HEK293 (cell line): ENCODE measurements around the gene DLGAP4.

Experiments
- CTCF ChIA-PET: fragments of 350-600 bp; formaldehyde crosslinking; extraction: SDS; loops from one replicate; lab custom pipeline; 2021; ENCODE audit warnings: antibody characterized with exemption; lab: Yijun Ruan, JAX
- POLR2A ChIA-PET: fragments of 300-600 bp; formaldehyde crosslinking; extraction: SDS; loops from one replicate; lab custom pipeline; 2020; ENCODE audit warnings: antibody characterized with exemption, inconsistent platforms; lab: Yijun Ruan, JAX
- H3K27ac ChIP-seq: fragments of 200-500 bp; sonication (Bioruptor generic); 2 replicates; pipeline ENCODE4 v1.5.1; 2014; ENCODE audit warnings: low read depth, low read length, control low read depth, inconsistent platforms; ENCODE audit errors: extremely low read depth
- H3K36me3 ChIP-seq, 2 experiments: fragments of 200-500 bp in 1 of 2; sonication (Bioruptor generic) in 1 of 2; 1 replicate in 1 of 2; 2 replicates in 1 of 2; pipeline ENCODE4 v1.5.1; 2014 to 2017; ENCODE audit warnings: inconsistent platforms in 2 of 2, low read length in 2 of 2; ENCODE audit not compliant: control insufficient read depth in 2 of 2, insufficient read depth in 1 of 2
- H3K4me1 ChIP-seq: fragments of 200-500 bp; sonication (Bioruptor generic); 2 replicates; pipeline ENCODE4 v1.5.1; 2014; ENCODE audit warnings: mild to moderate bottlenecking, low read length, inconsistent platforms; ENCODE audit not compliant: control insufficient read depth, insufficient read depth
- H3K4me3 ChIP-seq: 2 replicates; pipeline ENCODE4 v1.5.1; 2011; ENCODE audit warnings: low read depth, mild to moderate bottlenecking, control low read depth, low read length, moderate library complexity
- H3K9me3 ChIP-seq: fragments of 200-500 bp; sonication (Bioruptor generic); 2 replicates; pipeline ENCODE4 v1.5.1; 2014; ENCODE audit warnings: low read depth, low read length, inconsistent platforms; ENCODE audit not compliant: control insufficient read depth, insufficient read depth
- BCL11A ChIP-seq: fragments of 450-650 bp; formaldehyde crosslinking; IDR thresholded peaks from 2 replicates; pipeline ENCODE4 v1.5.1; 2016; ENCODE audit warnings: low read depth, missing biosample characterization, missing genetic modification characterization
- FEZF1 ChIP-seq: fragments of 450-650 bp; formaldehyde crosslinking; IDR thresholded peaks from 2 replicates; pipeline ENCODE4 v1.5.1; 2016; ENCODE audit warnings: missing biosample characterization, missing genetic modification characterization
- GLI4 ChIP-seq: fragments of 450-650 bp; formaldehyde crosslinking; IDR thresholded peaks from 2 replicates; pipeline ENCODE4 v1.5.1; 2016; ENCODE audit warnings: missing biosample characterization, missing genetic modification characterization
- KLF16 ChIP-seq: fragments of 450-650 bp; formaldehyde crosslinking; IDR thresholded peaks from 2 replicates; pipeline ENCODE4 v1.5.1; 2017; ENCODE audit warnings: missing biosample characterization, missing genetic modification characterization
- KLF7 ChIP-seq: fragments of 450-650 bp; formaldehyde crosslinking; IDR thresholded peaks from 2 replicates; pipeline ENCODE4 v1.5.1; 2016; ENCODE audit warnings: missing biosample characterization, missing genetic modification characterization, borderline replicate concordance
- REPIN1 ChIP-seq: fragments of 450-650 bp; formaldehyde crosslinking; IDR thresholded peaks from 2 replicates; pipeline ENCODE4 v1.5.1; 2017; ENCODE audit warnings: missing biosample characterization, missing genetic modification characterization, low read depth
- YY2 ChIP-seq: fragments of 450-650 bp; formaldehyde crosslinking; IDR thresholded peaks from 2 replicates; pipeline ENCODE4 v1.5.1; 2016; ENCODE audit warnings: missing biosample characterization, missing genetic modification characterization
- ZBTB11 ChIP-seq: fragments of 450-650 bp; formaldehyde crosslinking; conservative IDR thresholded peaks from 2 replicates; pipeline ENCODE4 v1.5.1; 2016; ENCODE audit warnings: low read depth, missing biosample characterization, missing genetic modification characterization
- ZFP69B ChIP-seq: fragments of 450-650 bp; formaldehyde crosslinking; IDR thresholded peaks from 2 replicates; pipeline ENCODE4 v1.5.1; 2016; ENCODE audit warnings: missing biosample characterization, missing genetic modification characterization
- ZNF140 ChIP-seq: fragments of 450-650 bp; formaldehyde crosslinking; IDR thresholded peaks from 2 replicates; pipeline ENCODE4 v1.5.1; 2016; ENCODE audit warnings: missing biosample characterization, missing genetic modification characterization
- ZNF169 ChIP-seq: fragments of 450-650 bp; formaldehyde crosslinking; IDR thresholded peaks from 2 replicates; pipeline ENCODE4 v1.5.1; 2016; ENCODE audit warnings: missing biosample characterization, missing genetic modification characterization
- ZNF18 ChIP-seq: fragments of 450-650 bp; formaldehyde crosslinking; IDR thresholded peaks from 2 replicates; pipeline ENCODE4 v1.5.1; 2016; ENCODE audit warnings: missing biosample characterization, missing genetic modification characterization
- ZNF184 ChIP-seq: fragments of 450-650 bp; IDR thresholded peaks from 2 replicates; pipeline ENCODE4 v1.5.1; 2018; ENCODE audit warnings: missing biosample characterization, mild to moderate bottlenecking, missing genetic modification characterization
- ZNF19 ChIP-seq: fragments of 450-650 bp; formaldehyde crosslinking; IDR thresholded peaks from 2 replicates; pipeline ENCODE4; 2016; ENCODE audit warnings: missing biosample characterization, missing genetic modification characterization, low read depth
- ZNF274 ChIP-seq, 2 experiments: fragments of 200-500 bp in 1 of 2; fragments of 450-650 bp in 1 of 2; sonication (Bioruptor generic) in 1 of 2; formaldehyde crosslinking in 1 of 2; IDR thresholded peaks; 2 replicates each; pipeline versions ENCODE4 v1.5.1 to v1.6.1; 2014 to 2016; ENCODE audit warnings: borderline replicate concordance in 1 of 2, inconsistent platforms in 1 of 2, low read length in 1 of 2, missing biosample characterization in 1 of 2, missing genetic modification characterization in 1 of 2
- ZNF37A ChIP-seq: fragments of 450-650 bp; IDR thresholded peaks from 2 replicates; pipeline ENCODE4 v1.5.1; 2018; ENCODE audit warnings: missing biosample characterization, missing genetic modification characterization
- ZNF391 ChIP-seq: fragments of 450-650 bp; formaldehyde crosslinking; IDR thresholded peaks from 2 replicates; pipeline ENCODE4 v1.5.1; 2016; ENCODE audit warnings: low read depth, missing biosample characterization, missing genetic modification characterization, borderline replicate concordance
- ZNF404 ChIP-seq: fragments of 450-650 bp; formaldehyde crosslinking; IDR thresholded peaks from 2 replicates; pipeline ENCODE4 v1.5.1; 2017; ENCODE audit warnings: missing biosample characterization, missing genetic modification characterization
- ZNF433 ChIP-seq: fragments of 450-650 bp; formaldehyde crosslinking; IDR thresholded peaks from 2 replicates; pipeline ENCODE4 v1.5.1; 2016; ENCODE audit warnings: missing biosample characterization, missing genetic modification characterization, low read depth
- ZNF626 ChIP-seq: fragments of 450-650 bp; sonication (Bioruptor Pico); formaldehyde crosslinking; IDR thresholded peaks from 2 replicates; pipeline ENCODE4 v1.5.1; 2018; ENCODE audit warnings: missing biosample characterization, missing genetic modification characterization, inconsistent platforms
- ZNF664 ChIP-seq: fragments of 450-650 bp; formaldehyde crosslinking; IDR thresholded peaks from 2 replicates; pipeline ENCODE4 v1.5.1; 2016; ENCODE audit warnings: missing biosample characterization, missing genetic modification characterization
- ZNF785 ChIP-seq: fragments of 450-650 bp; formaldehyde crosslinking; IDR thresholded peaks from 2 replicates; pipeline ENCODE4 v1.5.1; 2016; ENCODE audit warnings: missing biosample characterization, missing genetic modification characterization
- ZXDB ChIP-seq: fragments of 450-650 bp; formaldehyde crosslinking; IDR thresholded peaks from 2 replicates; pipeline ENCODE4 v1.5.1; 2016; ENCODE audit warnings: missing biosample characterization, missing genetic modification characterization
- TF ChIP-seq, protein P1 (sequence below): fragments of 450-650 bp; formaldehyde crosslinking; IDR thresholded peaks from 2 replicates; pipeline ENCODE4 v1.5.1; 2016; ENCODE audit warnings: missing biosample characterization, missing genetic modification characterization, borderline replicate concordance
- TF ChIP-seq, protein P2 (sequence below): fragments of 450-650 bp; formaldehyde crosslinking; IDR thresholded peaks from 2 replicates; pipeline ENCODE4 v1.5.1; 2016; ENCODE audit warnings: missing biosample characterization, missing genetic modification characterization, low read depth
- TF ChIP-seq, protein P3 (sequence below): fragments of 450-650 bp; formaldehyde crosslinking; IDR thresholded peaks from 2 replicates; pipeline ENCODE4 v1.5.1; 2016; ENCODE audit warnings: missing biosample characterization, missing genetic modification characterization

The DLGAP4 gene

DNA sequence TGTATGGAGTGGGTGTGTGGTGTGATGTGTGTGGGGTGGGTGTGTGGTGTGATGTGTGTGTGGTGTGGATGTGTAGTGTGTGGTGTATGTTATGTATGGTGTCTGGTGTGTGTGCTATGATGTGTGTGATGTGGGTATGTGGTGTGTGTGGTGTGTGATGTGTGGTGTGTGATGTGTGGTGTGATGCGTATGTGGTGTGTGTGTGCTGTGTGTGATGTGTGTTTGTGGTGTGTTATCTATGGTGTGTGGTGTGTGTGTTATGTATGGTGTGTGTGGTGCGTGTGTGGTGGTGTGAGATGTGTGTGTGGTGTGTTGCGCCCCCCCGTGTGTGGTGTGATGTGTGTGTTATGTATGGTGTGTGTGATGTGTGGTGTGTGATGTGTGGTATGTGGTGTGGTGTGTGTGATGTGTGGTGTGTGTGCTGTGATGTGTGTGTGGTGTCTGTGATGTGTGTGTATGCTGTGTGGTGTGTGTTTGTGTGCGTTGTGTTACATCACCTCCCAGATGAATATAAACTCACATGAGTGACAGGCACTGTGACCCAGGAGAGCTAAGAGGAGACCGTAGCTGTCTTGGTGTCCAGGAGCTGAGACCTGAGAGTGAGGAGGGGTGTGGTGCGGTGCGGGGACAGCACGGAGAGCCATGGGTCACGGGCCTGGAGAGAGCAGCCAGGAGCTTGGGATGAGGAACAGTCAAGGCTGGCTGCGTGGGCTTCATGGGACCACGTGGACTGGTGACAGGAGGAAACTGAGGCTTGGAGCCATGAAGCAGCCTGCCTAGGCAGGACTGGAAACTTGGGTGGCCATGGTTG, 8.8 kb downstream of the DLGAP4 start:
- no peaks in the 10 kb centered on the region for H3K9me3 ChIP-seq
- no peak overlapping the region for H3K4me3 ChIP-seq
- H3K36me3 ChIP-seq = no peaks in the 10 kb centered on the region
- no peak overlapping the region for H3K27ac ChIP-seq
- no peaks in the 10 kb centered on the region for H3K4me1 ChIP-seq
- POLR2A ChIA-PET = no interaction called here
- CTCF ChIA-PET = interaction anchor here (0.6 kb wide), 1 partner anchor 124 kb away, joined by 4 read pairs; no protein-coding TSS in a partner anchor
- TF ChIP-seq KLF7 (tag by site-specific recombination) (no peak), ZNF19 (tag by site-specific recombination) (no peak), KLF16 (tag by site-specific recombination) (no peak), ZNF391 (tag by site-specific recombination) (0 out of 2 replicates have a peak, but pooled peaks have one; percentile 47), REPIN1 (tag by site-specific recombination) (no peak), ZBTB11 (tag by site-specific recombination) (no peak), ZNF274 (IDR thresholded peaks at IDR 0.05; ENCODE audit: low read length) (no peak), ZNF274 (tag by site-specific recombination; IDR thresholded peaks at IDR 0.05; ENCODE audit: borderline replicate concordance) (no peak), ZNF433 (tag by site-specific recombination) (no peak), ZNF404 (tag by site-specific recombination) (no peak), ZNF37A (no peak), ZNF140 (no peak), BCL11A (tag by site-specific recombination) (peak; percentile 52; the same call in 1 of the 2 replicates), ZXDB (tag by site-specific recombination) (no peak), ZNF626 (tag by site-specific recombination) (no peak), ZNF785 (tag by site-specific recombination) (no peak), ZNF18 (tag by site-specific recombination) (peak; percentile 86), ZNF169 (no peak), ZFP69B (tag by site-specific recombination) (no peak), YY2 (tag by site-specific recombination) (no peak), ZNF664 (tag by site-specific recombination) (no peak), GLI4 (tag by site-specific recombination) (no peak), FEZF1 (tag by site-specific recombination) (no peak), ZNF184 (tag by site-specific recombination) (no peak)
- TF ChIP-seq, protein P1, sequence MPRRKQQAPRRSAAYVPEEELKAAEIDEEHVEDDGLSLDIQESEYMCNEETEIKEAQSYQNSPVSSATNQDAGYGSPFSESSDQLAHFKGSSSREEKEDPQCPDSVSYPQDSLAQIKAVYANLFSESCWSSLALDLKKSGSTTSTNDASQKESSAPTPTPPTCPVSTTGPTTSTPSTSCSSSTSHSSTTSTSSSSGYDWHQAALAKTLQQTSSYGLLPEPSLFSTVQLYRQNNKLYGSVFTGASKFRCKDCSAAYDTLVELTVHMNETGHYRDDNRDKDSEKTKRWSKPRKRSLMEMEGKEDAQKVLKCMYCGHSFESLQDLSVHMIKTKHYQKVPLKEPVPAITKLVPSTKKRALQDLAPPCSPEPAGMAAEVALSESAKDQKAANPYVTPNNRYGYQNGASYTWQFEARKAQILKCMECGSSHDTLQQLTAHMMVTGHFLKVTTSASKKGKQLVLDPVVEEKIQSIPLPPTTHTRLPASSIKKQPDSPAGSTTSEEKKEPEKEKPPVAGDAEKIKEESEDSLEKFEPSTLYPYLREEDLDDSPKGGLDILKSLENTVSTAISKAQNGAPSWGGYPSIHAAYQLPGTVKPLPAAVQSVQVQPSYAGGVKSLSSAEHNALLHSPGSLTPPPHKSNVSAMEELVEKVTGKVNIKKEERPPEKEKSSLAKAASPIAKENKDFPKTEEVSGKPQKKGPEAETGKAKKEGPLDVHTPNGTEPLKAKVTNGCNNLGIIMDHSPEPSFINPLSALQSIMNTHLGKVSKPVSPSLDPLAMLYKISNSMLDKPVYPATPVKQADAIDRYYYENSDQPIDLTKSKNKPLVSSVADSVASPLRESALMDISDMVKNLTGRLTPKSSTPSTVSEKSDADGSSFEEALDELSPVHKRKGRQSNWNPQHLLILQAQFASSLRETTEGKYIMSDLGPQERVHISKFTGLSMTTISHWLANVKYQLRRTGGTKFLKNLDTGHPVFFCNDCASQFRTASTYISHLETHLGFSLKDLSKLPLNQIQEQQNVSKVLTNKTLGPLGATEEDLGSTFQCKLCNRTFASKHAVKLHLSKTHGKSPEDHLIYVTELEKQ (tag by site-specific recombination) = 0 out of 2 replicates have a peak, but pooled peaks have one; percentile 35
- TF ChIP-seq, protein P2, sequence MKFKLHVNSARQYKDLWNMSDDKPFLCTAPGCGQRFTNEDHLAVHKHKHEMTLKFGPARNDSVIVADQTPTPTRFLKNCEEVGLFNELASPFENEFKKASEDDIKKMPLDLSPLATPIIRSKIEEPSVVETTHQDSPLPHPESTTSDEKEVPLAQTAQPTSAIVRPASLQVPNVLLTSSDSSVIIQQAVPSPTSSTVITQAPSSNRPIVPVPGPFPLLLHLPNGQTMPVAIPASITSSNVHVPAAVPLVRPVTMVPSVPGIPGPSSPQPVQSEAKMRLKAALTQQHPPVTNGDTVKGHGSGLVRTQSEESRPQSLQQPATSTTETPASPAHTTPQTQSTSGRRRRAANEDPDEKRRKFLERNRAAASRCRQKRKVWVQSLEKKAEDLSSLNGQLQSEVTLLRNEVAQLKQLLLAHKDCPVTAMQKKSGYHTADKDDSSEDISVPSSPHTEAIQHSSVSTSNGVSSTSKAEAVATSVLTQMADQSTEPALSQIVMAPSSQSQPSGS = no peak
- TF ChIP-seq, protein P3, sequence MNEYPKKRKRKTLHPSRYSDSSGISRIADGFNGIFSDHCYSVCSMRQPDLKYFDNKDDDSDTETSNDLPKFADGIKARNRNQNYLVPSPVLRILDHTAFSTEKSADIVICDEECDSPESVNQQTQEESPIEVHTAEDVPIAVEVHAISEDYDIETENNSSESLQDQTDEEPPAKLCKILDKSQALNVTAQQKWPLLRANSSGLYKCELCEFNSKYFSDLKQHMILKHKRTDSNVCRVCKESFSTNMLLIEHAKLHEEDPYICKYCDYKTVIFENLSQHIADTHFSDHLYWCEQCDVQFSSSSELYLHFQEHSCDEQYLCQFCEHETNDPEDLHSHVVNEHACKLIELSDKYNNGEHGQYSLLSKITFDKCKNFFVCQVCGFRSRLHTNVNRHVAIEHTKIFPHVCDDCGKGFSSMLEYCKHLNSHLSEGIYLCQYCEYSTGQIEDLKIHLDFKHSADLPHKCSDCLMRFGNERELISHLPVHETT = peak; percentile 52; the same call in 1 of the 2 replicates
